HK-2 (cell line): ENCODE results near the gene PDE6A.

Experiments used
- DNase-seq: peaks from one replicate; pipeline ENCODE4 v3.0.0-alpha.2; 2018; ENCODE audit not compliant: unreplicated experiment

Gene PDE6A

DNA sequence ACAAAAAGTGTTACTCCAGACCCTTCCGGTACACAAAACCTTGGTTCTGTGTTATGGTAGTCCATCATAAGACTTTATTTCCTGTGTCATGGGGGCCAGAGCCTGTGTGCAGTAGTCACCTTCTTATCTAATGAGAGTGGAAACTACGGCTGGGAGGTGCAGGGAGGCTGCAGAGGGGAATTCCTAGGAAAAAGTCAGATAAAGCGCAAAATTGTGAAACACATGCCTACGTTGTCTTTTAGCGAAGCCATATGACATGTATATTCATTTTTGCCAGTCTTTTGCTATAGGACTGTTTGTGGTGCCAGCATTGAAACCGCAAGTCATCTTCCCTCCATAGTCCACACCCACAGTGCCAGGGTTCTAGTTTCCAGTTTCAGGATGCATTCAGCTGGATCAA is 133.7 kb downstream of the PDE6A start:
- no peak for DNase-seq

DNA sequence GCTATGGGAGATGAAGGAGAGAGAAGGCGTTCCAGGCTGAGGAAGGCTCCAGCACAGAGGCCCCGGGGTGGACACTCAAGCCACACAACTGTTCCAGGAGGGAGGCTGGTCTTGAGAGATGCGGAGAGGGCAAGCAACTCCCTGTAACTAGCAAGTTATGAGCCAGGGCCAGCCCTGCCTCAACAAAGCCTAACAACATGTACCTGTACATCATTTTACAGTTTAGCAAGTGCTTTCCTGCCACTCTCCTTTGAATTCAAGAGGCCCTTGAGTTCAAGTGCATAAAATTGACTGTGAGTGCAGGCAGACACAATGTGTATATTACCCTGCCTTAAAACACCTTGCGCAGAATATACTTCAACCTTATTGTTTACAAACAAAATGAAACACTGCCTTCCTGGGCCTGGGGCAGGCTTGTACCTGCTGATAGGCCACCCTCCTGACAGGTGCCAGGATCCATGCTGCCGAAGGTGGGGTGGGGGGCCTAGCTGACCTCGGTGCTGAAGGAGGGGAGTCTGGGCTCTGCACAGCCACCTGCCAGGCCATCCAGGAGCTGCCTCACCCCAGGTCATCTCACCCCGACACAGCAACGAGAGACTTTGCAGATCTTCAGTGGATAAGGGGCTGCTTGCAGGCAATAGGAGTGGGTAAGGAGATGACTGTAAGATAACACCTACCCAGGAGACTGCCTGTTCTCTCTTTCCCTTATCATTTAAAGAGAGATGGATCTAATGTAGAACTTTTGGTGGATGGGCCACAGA is 134.5 kb downstream of the PDE6A start:
- DNase-seq: no peak

DNA sequence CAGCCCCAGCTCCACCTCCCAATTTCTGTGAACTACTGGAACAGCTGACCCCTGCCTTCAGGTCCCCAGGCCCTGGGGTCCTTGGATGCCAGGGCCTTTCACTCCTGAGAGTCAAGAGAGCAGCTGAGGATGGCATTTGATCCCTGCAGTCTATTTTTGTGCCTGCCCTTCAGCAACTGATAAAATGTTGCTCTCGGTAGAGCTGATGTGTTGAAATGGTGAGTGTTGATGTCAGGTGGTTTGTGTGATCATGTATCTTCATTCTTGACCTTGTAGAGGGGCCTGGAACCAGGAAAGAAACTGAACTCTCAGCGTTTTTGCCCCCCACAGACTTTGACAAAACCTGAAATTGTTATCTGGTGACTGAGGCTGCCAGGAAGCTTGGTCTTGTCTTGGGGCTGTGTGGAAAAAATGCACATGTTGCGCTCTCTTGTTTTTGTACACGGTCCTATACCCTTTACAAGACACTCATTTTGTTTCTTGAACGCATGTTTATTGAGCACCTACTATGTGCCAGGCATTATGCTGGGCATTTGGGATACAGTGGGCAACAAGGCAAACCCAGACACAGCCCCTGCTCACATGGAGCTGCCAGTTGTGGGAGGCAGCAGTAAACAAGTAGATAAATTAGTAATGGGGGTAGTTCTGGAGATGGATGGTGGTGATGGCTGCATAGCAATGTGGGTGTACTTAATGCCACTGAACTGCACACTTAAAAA is 136.2 kb downstream of the PDE6A start:
- DNase-seq: no peak
